HG02943 (cell line): ENCODE measurements around the gene AVP.
"Not testable (repeated sequence)": the region's sequence is repeated elsewhere in the genome, so short reads cannot be mapped to it uniquely, and the experiment has no call there.

Experiments used
- ATAC-seq: cut with Tn5 transposase; IDR thresholded peaks from one replicate; pipeline ENCODE4 v1.9.1; 2021; ENCODE audit warnings: mild to moderate bottlenecking, low read depth, moderate library complexity; ENCODE audit not compliant: unreplicated experiment

AVP gene, protein sequence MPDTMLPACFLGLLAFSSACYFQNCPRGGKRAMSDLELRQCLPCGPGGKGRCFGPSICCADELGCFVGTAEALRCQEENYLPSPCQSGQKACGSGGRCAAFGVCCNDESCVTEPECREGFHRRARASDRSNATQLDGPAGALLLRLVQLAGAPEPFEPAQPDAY

GRCh38 chr20:3084283-3084985, at the start of gene AVP:
Gene AVP, minus strand, starts transcription at chr20:3084724. Its CDS starts 50 bp downstream, at chr20:3084674.
- ATAC-seq: no peak

DNA sequence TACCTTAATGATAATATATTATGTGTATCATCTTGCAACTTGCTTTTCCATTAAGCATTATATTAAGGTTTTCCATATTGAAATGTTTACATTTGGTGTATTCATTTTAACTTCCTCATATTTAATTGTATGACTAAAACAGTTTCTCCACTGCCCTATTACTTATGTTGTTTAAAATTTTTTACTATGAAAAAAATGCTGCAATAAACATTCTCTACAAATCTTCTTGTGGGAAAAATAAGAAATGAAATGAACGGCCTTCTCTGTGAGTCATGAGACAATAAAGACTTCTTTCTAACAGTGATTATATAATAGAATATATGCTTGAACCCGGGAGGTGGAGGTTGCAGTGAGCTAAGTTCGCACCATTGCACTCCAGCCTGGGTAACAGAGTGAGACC, 49.6 kb upstream of the AVP start:
- ATAC-seq: no peak

DNA sequence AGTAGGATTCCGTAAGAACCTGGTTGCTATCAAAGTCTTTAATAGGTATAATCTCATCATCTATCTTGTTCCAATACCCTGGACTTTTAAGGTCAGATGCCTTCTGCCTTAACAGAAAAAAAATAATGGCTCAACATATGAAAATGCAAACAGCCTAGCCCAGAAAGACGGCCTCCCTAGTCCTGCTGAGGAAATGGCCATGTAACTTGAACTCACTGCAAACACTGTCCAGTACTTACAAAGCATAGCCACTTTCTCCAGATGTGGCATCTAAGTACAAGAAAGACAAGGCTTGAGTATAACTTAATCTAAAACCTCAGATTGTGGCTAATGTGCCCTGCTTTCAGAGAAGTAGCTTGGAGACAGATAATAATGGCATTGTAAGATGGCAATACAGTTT, 48.6 kb upstream of the AVP start:
- no peak for ATAC-seq

GRCh38 chr20:3130051-3130600, 45.6 kb upstream of the AVP start:
- ATAC-seq: no peak

GRCh38 chr20:3129094-3129493, 44.6 kb upstream of the AVP start:
- ATAC-seq: no peak

- no peak for ATAC-seq
Observed at GRCh38 chr20:3128275-3128984, 43.9 kb upstream of the AVP start.

- ATAC-seq: no peak
Observed at GRCh38 chr20:3126527-3126859, 42.0 kb upstream of the AVP start.

DNA sequence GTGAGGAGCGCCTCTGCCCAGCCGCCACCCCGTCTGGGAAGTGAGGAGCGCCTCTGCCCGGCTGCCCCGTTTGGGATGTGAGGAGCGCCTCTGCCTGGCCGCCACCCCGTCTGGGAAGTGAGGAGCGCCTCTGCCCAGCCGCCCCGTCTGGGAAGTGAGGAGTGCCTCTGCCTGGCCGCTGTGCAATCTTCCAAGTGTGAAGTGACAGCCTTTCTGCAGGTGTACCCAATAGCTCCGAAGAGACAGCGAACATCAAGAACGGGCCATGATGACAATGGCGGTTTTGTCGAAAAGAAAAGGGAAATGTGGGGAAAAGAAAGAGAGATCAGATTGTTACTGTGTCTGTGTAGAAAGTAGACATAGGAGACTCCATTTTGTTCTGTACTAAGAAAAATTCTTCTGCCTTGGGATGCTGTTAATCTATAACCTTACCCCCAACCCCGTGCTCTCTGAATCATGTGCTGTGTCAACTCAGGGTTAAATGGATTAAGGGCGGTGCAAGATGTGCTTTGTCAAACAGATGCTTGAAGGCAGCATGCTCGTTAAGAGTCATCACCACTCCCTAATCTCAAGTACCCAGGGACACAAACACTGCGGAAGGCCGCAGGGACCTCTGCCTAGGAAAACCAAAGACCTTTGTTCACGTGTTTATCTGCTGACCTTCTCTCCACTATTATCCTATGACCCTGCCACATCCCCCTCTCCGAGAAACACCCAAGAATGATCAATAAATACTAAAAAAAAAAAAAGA, 41.4 kb upstream of the AVP start:
- not testable (repeated sequence) for ATAC-seq

DNA sequence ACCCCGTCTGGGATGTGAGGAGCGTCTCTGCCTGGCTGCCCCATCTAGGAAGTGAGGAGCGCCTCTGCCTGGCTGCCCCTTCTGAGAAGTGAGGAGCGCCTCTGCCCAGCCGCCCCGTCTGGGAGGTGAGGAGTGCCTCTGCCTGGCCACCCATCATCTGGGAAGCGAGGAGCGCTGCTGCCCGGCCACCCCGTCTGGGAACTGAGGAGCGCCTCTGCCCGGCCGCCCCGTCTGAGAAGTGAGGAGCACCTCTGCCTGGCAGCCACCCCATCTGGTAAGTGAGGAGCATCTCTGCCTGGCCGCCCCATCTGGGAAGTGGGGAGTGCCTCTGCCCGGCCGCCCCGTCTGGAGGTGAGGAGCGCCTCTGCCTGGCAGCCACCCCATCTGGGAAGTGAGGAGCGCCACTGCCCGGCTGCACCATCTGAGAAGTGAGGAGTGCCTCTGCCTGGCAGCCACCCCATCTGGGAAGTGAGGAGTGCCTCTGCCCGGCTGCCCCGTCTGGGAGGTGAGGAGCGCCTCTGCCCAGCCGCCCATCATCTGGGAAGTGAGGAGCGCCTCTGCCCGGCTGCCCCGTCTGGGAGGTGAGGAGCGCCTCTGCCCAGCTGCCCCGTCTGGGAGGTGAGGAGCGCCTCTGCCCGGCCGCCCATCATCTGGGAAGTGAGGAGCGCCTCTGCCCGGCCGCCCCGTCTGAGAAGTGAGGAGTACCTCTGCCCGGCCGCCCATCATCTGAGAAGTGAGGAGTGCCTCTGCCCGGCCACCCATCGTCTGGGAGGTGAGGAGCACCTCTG, 40.4 kb upstream of the AVP start:
- not testable (repeated sequence) for ATAC-seq

GRCh38 chr20:3124163-3124562, 39.6 kb upstream of the AVP start:
- not testable (repeated sequence) for ATAC-seq

DNA sequence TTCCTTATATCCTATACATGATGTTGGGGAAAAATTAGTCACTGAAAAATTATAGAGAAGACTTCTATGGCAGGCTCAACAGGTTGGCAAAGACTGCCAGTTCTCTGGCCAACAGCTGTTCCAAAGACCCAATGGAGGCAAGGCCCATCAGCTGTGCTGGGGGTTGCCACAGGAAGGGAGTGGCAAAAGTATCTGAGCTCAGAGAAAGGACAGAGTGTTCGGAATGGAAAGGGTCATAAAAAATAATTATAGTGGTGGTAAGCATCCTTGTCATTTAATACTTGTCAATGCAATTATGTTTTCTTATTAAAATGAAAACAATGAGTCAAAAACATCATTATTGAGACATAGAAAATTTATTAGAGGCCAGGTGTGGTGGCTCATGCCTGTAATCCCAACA, 39.0 kb upstream of the AVP start:
- no peak for ATAC-seq

DNA sequence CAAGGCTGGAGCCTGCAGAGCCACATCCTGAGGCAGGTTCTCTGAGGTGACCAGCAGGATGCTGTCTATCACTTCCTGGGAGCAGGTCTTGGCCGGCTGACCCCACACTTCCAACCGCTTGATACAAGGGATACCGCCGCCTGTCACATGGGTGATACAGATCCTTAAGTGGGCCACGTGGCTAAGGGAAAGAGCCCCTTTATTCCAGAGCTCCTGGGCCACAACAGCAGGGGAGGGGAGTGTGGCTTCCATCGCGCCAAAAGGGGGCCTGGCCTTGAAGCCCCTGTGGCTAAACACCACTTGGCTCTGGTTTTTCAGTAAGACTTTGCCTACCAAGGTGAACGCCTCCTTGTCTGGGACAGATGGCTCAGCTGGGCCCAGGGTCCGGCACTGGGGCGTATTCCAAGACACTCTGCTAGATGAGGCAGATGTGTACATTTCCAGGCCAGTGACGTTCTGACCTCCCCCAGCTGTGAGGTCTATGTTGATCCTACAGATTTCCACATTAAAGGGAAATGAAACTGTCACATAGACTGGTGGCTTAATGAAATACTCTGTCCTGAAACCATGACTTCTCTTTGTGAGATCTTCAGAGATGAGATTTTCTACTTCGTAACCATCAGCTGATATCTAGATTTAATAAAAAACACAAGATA, 37.6 kb upstream of the AVP start:
- no peak for ATAC-seq

DNA sequence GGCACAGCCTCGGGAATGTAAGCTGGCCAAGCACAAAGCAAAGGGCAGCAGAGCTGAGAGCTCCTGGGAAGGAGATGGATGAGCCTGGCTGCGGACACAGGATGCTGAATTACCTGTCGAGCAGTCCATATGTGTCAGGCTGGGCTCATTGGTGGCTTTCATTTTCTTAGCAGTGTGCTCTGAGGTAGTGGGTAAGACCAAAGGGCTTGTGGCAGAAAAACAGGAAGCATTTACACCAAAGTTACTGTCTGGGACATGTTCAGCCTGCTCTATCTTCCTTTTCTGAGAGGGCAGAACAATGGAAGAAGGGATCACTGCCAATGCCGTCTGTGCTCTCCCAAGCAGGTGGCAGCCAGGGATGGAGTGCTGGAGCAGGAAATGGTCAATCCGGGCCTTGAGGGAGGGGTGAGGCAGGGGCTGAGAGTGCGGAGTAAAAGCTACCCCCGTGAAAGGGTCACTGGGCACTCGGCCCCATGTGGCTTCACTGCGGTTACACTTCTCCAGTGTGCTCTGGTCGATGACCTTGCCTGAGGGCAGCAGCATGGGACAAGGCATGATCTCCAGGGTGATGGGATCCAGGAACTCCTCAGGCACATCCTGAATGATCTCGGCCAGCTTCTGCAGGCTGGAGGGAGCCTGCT, 36.9 kb upstream of the AVP start:
- ATAC-seq: no peak

DNA sequence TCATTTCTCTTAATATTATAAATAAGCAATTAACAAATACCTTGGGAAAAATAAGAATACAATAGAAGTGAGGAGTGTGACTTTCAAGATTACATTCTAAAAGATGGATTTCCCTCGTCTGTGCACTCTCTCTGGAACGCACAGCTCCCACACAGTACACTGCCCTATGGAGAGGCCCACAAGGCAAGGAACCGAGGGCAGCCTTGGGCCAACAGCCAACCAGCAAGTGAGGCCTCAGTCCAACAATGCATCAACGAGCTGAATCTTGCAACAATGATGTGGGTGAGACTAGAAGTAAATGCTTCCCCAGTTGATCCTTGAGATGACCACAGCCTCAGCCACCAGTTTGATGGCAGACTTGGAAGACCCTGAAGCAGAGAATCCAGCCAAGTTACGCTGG, 34.5 kb upstream of the AVP start:
- ATAC-seq: no peak

GRCh38 chr20:3117839-3118379, 33.4 kb upstream of the AVP start:
- ATAC-seq: not testable (repeated sequence)

DNA sequence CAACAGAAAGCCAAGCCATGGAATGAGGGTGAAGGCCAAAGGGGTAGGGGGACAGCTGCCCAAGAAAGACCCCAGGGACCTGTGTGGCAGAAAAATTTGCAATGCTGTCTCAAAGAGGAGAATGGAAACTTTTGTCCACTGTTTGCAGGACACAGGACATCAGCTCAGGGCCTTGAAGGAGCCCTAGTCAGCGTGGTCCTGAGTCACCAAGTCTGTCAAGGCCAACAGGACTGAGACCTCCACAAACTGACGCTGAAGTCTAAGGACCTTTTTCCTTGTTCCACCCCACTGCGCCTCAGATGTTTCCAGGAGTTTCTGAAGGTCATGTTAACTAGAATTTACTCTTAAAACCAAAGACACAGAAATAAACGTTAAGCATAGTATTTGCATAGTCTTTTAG, 31.8 kb upstream of the AVP start:
- ATAC-seq: no peak

GRCh38 chr20:3115190-3116107, 30.9 kb upstream of the AVP start:
- ATAC-seq: no peak

GRCh38 chr20:3111995-3112394, 27.5 kb upstream of the AVP start:
- ATAC-seq: no peak
